ENCODE results near the gene PITX1. TPM values are rescaled to one million over a fixed set of nuclear protein-coding genes. Genes with fewer than 3 reads are reported as not detected.
"Not testable (repeated sequence)": the region's sequence is repeated elsewhere in the genome, so short reads cannot be mapped to it uniquely, and the experiment has no call there.

Gene PITX1
- total RNA-seq, 1 experiment from 2014 or later, result 41.8 TPM

- peak; percentile 41 for DNase-seq (ENCODE audit: low spot score)
These were observed 23.3 kb downstream of the PITX1 start for GRCh38 chr5:135010502-135011354.

GRCh38 chr5:135009736-135010501, 24.1 kb downstream of the PITX1 start:
- DNase-seq (ENCODE audit: low spot score), result no peak

GRCh38 chr5:135008981-135009735, 24.9 kb downstream of the PITX1 start:
- DNase-seq (ENCODE audit: low spot score), result no peak

GRCh38 chr5:135008556-135008955, 25.5 kb downstream of the PITX1 start:
- no peak for DNase-seq (ENCODE audit: low spot score)

GRCh38 chr5:135007749-135008363, 26.2 kb downstream of the PITX1 start:
- no peak for DNase-seq (ENCODE audit: low spot score)

- no peak for DNase-seq (ENCODE audit: low spot score)
These were observed 26.7 kb downstream of the PITX1 start for GRCh38 chr5:135007305-135007704.

GRCh38 chr5:135005076-135005475, 29.0 kb downstream of the PITX1 start:
- DNase-seq (ENCODE audit: low spot score), result no peak

GRCh38 chr5:135004376-135004775, 29.7 kb downstream of the PITX1 start:
- DNase-seq (ENCODE audit: low spot score), result no peak

- not testable (repeated sequence) for DNase-seq (ENCODE audit: low spot score)
These were observed 36.0 kb downstream of the PITX1 start for GRCh38 chr5:134998068-134998467.

GRCh38 chr5:134997015-134997414, 37.0 kb downstream of the PITX1 start:
- DNase-seq (ENCODE audit: low spot score), result no peak

GRCh38 chr5:134995850-134996402, 38.1 kb downstream of the PITX1 start:
- no peak for DNase-seq (ENCODE audit: low spot score)

GRCh38 chr5:134994560-134995156, 39.4 kb downstream of the PITX1 start:
- no peak for DNase-seq (ENCODE audit: low spot score)

GRCh38 chr5:134993161-134993560, 40.9 kb downstream of the PITX1 start:
- DNase-seq (ENCODE audit: low spot score), result no peak

- no peak for DNase-seq (ENCODE audit: low spot score)
These were observed 41.9 kb downstream of the PITX1 start for GRCh38 chr5:134992148-134992547.

- DNase-seq (ENCODE audit: low spot score), result not testable (repeated sequence)
These were observed 43.8 kb downstream of the PITX1 start for GRCh38 chr5:134990183-134990582.

- no peak for DNase-seq (ENCODE audit: low spot score)
These were observed 44.7 kb downstream of the PITX1 start for GRCh38 chr5:134989266-134989830.

- DNase-seq (ENCODE audit: low spot score), result no peak
These were observed 51.8 kb downstream of the PITX1 start for GRCh38 chr5:134982230-134982629.

- no peak for DNase-seq (ENCODE audit: low spot score)
These were observed 54.6 kb downstream of the PITX1 start for GRCh38 chr5:134979416-134979815.

Measured in HT-29 (cell line).